Fibroblast of lung (primary cell): Measurements from ENCODE around the gene UBL4B. TPM values are rescaled to one million over a fixed set of nuclear protein-coding genes. Genes with fewer than 3 reads are reported as not detected.

Experiments
- DNase-seq, 2 donors: peaks; one replicate each; pipeline versions ENCODE4 v3.0.0 to v3.0.0-alpha.2; 2010; ENCODE audit warnings: low read depth in 2 of 2
- H2AFZ ChIP-seq: 2 replicates; pipeline ENCODE4 v1.5.1; 2012; ENCODE audit warnings: low read length, control low read depth, inconsistent platforms
- H3K27ac ChIP-seq: 2 replicates; pipeline ENCODE4 v1.5.1; 2011; ENCODE audit warnings: low read length, control low read depth; ENCODE audit not compliant: insufficient read depth
- H3K27me3 ChIP-seq: 2 replicates; pipeline ENCODE4 v1.5.1; 2011; ENCODE audit warnings: mild to moderate bottlenecking, low read length; ENCODE audit not compliant: control insufficient read depth, insufficient read depth
- H3K36me3 ChIP-seq: 2 replicates; pipeline ENCODE4 v1.5.1; 2011; ENCODE audit warnings: low read length; ENCODE audit not compliant: control insufficient read depth, insufficient read depth
- H3K4me1 ChIP-seq: 2 replicates; pipeline ENCODE4 v1.5.1; 2011; ENCODE audit warnings: low read length; ENCODE audit not compliant: control insufficient read depth, insufficient read depth; ENCODE audit errors: extremely low read depth
- H3K4me2 ChIP-seq: 2 replicates; pipeline ENCODE4 v1.5.1; 2011; ENCODE audit warnings: low read length, control low read depth; ENCODE audit not compliant: insufficient read depth; ENCODE audit errors: extremely low read depth
- H3K4me3 ChIP-seq, 4 experiments: fragments of 200-600 bp in 1 of 4; sonication (generic) in 1 of 4; replicated peaks in 1 of 4; 2 replicates each; pipeline ENCODE4 v1.5.1; 2011 to 2016; ENCODE audit warnings: low read length in 4 of 4, low read depth in 3 of 4, mild to moderate bottlenecking in 3 of 4, control low read depth in 2 of 4, inconsistent platforms in 1 of 4, mixed read lengths in 1 of 4; ENCODE audit not compliant: insufficient read depth in 1 of 4; ENCODE audit errors: control extremely low read depth in 1 of 4
- H3K79me2 ChIP-seq: 2 replicates; pipeline ENCODE4 v1.5.1; 2012; ENCODE audit warnings: mild to moderate bottlenecking, low read length, inconsistent platforms; ENCODE audit not compliant: control insufficient read depth, insufficient read depth
- H3K9ac ChIP-seq: 2 replicates; pipeline ENCODE4 v1.5.1; 2011; ENCODE audit warnings: mild to moderate bottlenecking, low read length, control low read depth; ENCODE audit not compliant: insufficient read depth
- H3K9me3 ChIP-seq: 2 replicates; pipeline ENCODE4 v1.5.1; 2012; ENCODE audit warnings: low read depth, low read length; ENCODE audit not compliant: control insufficient read depth, insufficient read depth
- H4K20me1 ChIP-seq: 2 replicates; pipeline ENCODE4 v1.5.1; 2011; ENCODE audit warnings: low read length; ENCODE audit not compliant: control insufficient read depth, insufficient read depth; ENCODE audit errors: extremely low read depth
- EZH2 ChIP-seq: IDR thresholded peaks from 2 replicates; pipeline ENCODE4 v1.5.1; 2012; ENCODE audit warnings: low read length, control low read depth, mild to moderate bottlenecking; ENCODE audit errors: missing control alignments
- polyA plus RNA-seq, 2 donors: library from polyadenylated mRNA; depleted of rRNA in 1 of 2; stranded (reverse) in 1 of 2; unstranded in 1 of 2; fragments of >200 nt; gene quantifications; 2 replicates each; pipeline ENCODE4 v1.2.1, GENCODE V29; 2011 to 2012; ENCODE audit warnings: missing spikeins in 1 of 2
- total RNA-seq: library from RNA; depleted of rRNA; stranded (reverse); fragments of >200 nt; gene quantifications from 2 replicates; pipeline ENCODE4 v1.2.1, GENCODE V29; 2014
- TF ChIP-seq, protein P1 (sequence below), 2 donors: IDR thresholded peaks in 1 of 2; conservative IDR thresholded peaks in 1 of 2; 1 replicate in 1 of 2; 2 replicates in 1 of 2; pipeline ENCODE4 v1.5.1; 2011 to 2012; ENCODE audit warnings: low read length in 2 of 2, control low read depth in 1 of 2, inconsistent platforms in 1 of 2, low read depth in 1 of 2, mild to moderate bottlenecking in 1 of 2

UBL4B gene
- total and polyA plus RNA-seq, 2 donors (not counting 1 experiment from before 2014, with no cell fraction given): not detected

DNA sequence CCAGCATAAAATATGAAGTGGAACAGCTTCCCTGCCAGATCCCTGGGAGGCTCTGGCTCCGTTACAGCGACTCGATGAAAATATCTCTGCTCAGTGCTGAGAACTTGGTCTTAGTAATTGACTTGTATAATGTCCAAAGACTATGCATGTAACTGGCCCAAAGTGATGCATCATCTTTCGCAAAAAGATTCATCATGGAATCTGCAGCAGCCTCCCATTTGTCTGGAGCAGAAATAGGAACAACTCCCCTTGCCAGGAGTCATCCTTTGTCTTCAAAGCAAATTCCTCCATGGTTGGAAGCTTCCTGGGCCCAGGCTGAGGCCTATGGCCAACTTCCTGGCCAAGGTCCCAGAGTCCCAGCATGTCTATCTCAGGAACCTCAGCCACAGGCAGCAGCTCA is 21.2 kb downstream of the UBL4B start:
- Histone ChIP-seq H3K4me3 (no peak overlapping the region), H3K27ac (no peak overlapping the region), H4K20me1 (no peaks in the 10 kb centered on the region), H3K4me1 (no peaks in the 10 kb centered on the region), H3K9me3 (no peaks in the 10 kb centered on the region), H3K4me2 (no peak overlapping the region), H2AFZ (no peak overlapping the region), H3K9ac (no peak overlapping the region), H3K36me3 (no peaks in the 10 kb centered on the region), H3K79me2 (no peaks in the 10 kb centered on the region), H3K27me3 (peaks cover 40% of the 10 kb centered on the region)
- DNase-seq: peak in 1 of 2 donors; percentile 20
- no peak for TF ChIP-seq EZH2
- TF ChIP-seq, protein P1, sequence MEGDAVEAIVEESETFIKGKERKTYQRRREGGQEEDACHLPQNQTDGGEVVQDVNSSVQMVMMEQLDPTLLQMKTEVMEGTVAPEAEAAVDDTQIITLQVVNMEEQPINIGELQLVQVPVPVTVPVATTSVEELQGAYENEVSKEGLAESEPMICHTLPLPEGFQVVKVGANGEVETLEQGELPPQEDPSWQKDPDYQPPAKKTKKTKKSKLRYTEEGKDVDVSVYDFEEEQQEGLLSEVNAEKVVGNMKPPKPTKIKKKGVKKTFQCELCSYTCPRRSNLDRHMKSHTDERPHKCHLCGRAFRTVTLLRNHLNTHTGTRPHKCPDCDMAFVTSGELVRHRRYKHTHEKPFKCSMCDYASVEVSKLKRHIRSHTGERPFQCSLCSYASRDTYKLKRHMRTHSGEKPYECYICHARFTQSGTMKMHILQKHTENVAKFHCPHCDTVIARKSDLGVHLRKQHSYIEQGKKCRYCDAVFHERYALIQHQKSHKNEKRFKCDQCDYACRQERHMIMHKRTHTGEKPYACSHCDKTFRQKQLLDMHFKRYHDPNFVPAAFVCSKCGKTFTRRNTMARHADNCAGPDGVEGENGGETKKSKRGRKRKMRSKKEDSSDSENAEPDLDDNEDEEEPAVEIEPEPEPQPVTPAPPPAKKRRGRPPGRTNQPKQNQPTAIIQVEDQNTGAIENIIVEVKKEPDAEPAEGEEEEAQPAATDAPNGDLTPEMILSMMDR (conservative IDR thresholded peaks at IDR 0.05 in 1 of 2, IDR thresholded peaks at IDR 0.05 in 1 of 2; ENCODE audit: low read depth in 1 of 2, low read length in 2 of 2): no peak

DNA sequence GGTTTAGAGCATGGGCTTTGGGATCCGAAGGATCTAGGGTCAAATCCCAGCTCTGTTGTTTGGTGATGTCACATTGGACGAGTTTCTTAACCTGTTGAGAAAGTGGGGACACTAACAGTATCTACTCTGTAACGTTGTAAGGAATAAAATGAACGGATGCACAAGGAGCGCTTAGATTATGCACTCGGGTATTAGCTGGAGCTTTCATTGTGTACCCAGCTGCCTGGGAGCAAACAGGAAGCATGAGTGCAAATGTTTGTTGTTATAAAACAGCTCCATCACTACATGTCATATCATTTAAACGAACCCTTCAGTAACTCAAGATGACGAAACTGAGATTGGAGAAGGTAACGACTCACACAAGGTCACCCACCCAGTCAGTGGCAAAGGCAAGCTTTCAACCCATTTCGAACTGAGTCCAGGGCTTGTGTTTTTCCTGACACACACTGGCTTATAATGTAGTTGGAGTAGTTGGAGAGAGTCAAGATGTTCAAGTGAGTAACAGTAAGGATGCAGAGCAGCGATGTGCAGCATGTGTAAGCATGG is 21.9 kb downstream of the UBL4B start:
- Histone ChIP-seq H3K9me3 (no peaks in the 10 kb centered on the region), H3K36me3 (no peaks in the 10 kb centered on the region), H3K27ac (no peak overlapping the region), H3K27me3 (peaks cover 35% of the 10 kb centered on the region), H3K9ac (no peak overlapping the region), H3K4me1 (no peaks in the 10 kb centered on the region), H2AFZ (no peak overlapping the region), H3K4me2 (no peak overlapping the region), H3K79me2 (no peaks in the 10 kb centered on the region), H4K20me1 (no peaks in the 10 kb centered on the region), H3K4me3 (no peak overlapping the region)
- no peak for TF ChIP-seq EZH2
- TF ChIP-seq, protein P1 (conservative IDR thresholded peaks at IDR 0.05 in 1 of 2, IDR thresholded peaks at IDR 0.05 in 1 of 2; ENCODE audit: low read depth in 1 of 2, low read length in 2 of 2): no peak
- no peak for DNase-seq

DNA sequence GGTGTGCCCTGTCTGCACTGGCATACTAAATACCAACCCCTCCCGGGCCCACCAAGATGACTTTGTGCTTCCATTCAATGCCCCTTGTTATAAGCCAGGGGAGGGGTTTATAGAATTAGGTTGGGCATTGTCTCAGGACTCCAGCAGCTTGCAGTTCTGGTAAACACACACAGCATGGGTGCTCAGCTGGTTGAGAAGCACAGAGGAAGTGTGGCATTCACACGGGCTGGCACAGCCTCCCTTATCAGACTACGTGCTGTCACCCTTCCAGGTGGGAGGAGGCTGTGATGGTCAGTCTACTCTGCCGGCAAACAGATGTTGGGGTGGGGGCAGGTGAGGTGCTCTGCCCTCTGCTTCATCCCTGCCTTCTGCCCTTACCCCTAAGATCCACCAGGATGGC is 23.0 kb downstream of the UBL4B start:
- H3K9me3 ChIP-seq: no peaks in the 10 kb centered on the region
- H2AFZ ChIP-seq: no peak overlapping the region
- H4K20me1 ChIP-seq: no peaks in the 10 kb centered on the region
- H3K9ac ChIP-seq: no peak overlapping the region
- no peak overlapping the region for H3K4me3 ChIP-seq
- H3K27ac ChIP-seq: no peak overlapping the region
- no peaks in the 10 kb centered on the region for H3K4me1 ChIP-seq
- H3K36me3 ChIP-seq: no peaks in the 10 kb centered on the region
- no peaks in the 10 kb centered on the region for H3K79me2 ChIP-seq
- DNase-seq: no peak
- peaks cover 24% of the 10 kb centered on the region for H3K27me3 ChIP-seq
- no peak overlapping the region for H3K4me2 ChIP-seq
- TF ChIP-seq, protein P1 (conservative IDR thresholded peaks at IDR 0.05 in 1 of 2, IDR thresholded peaks at IDR 0.05 in 1 of 2; ENCODE audit: low read depth in 1 of 2, low read length in 2 of 2): no peak
- TF ChIP-seq EZH2: no peak
